BE2C (cell line): ENCODE data around the gene COL24A1.

ENCODE experiments used
- DNase-seq: peaks from one replicate; pipeline ENCODE4 v3.0.0-alpha.2; 2020
- H3K27me3 ChIP-seq: fragments of 250-450 bp; sonication (Bioruptor Pico); 2 replicates; pipeline ENCODE4 v1.5.1; 2020; ENCODE audit warnings: mild to moderate bottlenecking
- H3K36me3 ChIP-seq: fragments of 250-450 bp; sonication (Bioruptor Pico); 2 replicates; pipeline ENCODE4 v1.5.1; 2020; ENCODE audit warnings: mild to moderate bottlenecking
- H3K4me1 ChIP-seq: fragments of 250-450 bp; sonication (Bioruptor Pico); 2 replicates; pipeline ENCODE4 v1.5.1; 2020
- H3K4me3 ChIP-seq: 2 replicates; pipeline ENCODE4 v1.5.1; 2011; ENCODE audit warnings: low read depth, low read length
- H3K9me3 ChIP-seq: fragments of 250-450 bp; sonication (Bioruptor Pico); 2 replicates; pipeline ENCODE4 v1.5.1; 2020
- TF ChIP-seq, protein P1 (sequence below): IDR thresholded peaks from 2 replicates; pipeline ENCODE4 v1.5.1; 2012; ENCODE audit warnings: mild to moderate bottlenecking, low read depth, low read length

Gene COL24A1

DNA sequence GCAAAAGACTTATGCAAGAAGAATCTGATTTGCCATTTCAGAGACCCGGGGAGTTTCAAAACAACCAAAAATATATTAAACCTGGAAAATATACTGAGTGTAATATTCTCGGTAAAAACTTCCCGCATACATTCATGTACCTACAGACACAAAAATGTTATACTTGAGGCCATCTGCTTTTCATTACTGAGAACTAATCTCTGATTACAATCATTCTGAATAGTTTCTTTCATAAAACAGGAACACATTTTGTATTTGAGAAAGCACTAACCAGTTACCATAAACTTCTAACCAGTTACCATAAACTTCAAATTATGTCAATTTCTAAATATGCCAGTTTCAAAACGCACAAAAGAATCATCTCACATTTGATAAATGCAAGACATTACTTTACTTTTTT lies 456.1 kb downstream of the COL24A1 start:
- Histone ChIP-seq H3K9me3 (no peaks in the 10 kb centered on the region), H3K4me1 (no peaks in the 10 kb centered on the region)

DNA sequence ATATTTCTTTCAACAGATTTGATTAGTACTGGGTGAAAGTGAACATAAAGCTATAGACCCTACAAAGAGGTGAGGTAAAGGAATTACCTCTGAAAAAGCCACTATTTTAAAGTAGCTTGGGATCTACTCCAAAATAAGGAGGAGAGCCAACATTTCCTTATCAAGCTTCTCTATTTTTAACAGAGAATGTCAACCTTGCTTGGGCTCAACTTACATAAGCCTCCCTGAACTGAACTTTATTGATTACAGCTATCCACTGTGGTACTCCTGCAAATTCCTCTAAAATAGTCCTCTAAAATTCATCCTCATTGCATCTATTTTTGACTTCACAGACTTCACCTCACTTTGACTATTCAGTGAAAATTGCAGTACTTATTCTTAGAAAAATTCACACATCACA lies 458.7 kb downstream of the COL24A1 start:
- DNase-seq, result no peak
- H3K27me3 ChIP-seq, result no peaks in the 10 kb centered on the region
- H3K36me3 ChIP-seq, result no peaks in the 10 kb centered on the region
- H3K9me3 ChIP-seq, result no peaks in the 10 kb centered on the region
- TF ChIP-seq, protein P1, sequence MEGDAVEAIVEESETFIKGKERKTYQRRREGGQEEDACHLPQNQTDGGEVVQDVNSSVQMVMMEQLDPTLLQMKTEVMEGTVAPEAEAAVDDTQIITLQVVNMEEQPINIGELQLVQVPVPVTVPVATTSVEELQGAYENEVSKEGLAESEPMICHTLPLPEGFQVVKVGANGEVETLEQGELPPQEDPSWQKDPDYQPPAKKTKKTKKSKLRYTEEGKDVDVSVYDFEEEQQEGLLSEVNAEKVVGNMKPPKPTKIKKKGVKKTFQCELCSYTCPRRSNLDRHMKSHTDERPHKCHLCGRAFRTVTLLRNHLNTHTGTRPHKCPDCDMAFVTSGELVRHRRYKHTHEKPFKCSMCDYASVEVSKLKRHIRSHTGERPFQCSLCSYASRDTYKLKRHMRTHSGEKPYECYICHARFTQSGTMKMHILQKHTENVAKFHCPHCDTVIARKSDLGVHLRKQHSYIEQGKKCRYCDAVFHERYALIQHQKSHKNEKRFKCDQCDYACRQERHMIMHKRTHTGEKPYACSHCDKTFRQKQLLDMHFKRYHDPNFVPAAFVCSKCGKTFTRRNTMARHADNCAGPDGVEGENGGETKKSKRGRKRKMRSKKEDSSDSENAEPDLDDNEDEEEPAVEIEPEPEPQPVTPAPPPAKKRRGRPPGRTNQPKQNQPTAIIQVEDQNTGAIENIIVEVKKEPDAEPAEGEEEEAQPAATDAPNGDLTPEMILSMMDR, result no peak
- H3K4me1 ChIP-seq, result no peaks in the 10 kb centered on the region
- no peak overlapping the region for H3K4me3 ChIP-seq

More for the DNA sequence above, 456.1 kb downstream of the COL24A1 start:
- Histone ChIP-seq H3K4me3 (no peak overlapping the region), H3K27me3 (no peaks in the 10 kb centered on the region), H3K36me3 (no peaks in the 10 kb centered on the region)
- DNase-seq, result no peak
- TF ChIP-seq, protein P1, result no peak

DNA sequence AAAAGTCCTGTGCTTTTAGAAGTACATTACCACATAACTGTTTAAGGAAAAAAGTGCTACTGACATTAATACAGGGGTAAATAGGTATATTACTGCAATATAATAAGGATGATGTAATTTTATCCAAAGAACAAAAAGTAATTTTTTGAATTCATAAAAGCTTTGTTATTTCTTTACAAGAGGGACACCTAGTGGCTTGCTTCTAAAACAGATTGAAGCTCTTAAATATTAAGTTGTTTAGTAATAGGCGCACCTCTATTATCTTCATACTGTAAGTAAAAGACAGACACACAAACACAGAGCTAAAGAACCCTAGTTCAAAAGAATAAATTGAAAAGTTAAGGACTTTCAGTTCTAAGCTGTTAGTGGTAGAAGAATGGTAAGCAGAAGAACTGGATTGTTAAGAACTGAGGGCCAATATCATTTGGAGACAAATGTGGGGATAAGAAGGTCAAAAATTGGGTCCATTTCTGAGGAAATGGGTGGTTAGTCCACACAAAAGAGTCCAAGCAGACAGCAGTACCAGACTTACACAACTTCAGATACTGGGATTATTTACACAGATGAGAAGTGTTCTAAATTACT lies 463.8 kb downstream of the COL24A1 start:
- DNase-seq, result no peak

DNA sequence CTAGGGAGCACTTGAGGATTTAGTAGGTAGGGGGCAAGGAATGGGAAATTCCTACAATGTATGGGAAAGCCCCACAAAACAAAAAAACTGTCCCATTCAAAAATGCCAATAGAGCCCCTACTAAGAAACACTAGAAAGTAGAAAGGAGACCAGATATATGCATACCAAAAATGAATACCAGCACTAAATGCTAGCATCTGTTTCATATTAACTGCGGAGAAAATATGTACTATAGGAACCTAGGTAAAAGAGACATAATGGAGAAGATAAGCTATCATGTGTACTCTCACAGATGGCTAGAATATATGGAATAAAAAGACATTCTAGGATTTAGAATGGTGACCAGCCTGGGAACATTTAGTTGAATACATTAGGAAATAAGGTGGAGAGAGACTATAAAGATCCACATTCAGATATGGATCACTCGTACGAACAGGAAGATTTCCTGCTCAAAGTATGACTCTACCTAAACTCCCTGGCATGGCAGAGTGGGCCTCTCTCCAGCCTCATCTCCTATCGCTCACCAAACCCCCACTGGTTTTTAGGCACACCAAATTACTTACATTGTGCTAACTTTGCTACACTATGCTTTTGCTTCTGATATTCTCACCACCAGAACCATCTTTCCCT lies 466.7 kb downstream of the COL24A1 start:
- no peaks in the 10 kb centered on the region for H3K27me3 ChIP-seq
- H3K4me1 ChIP-seq, result no peaks in the 10 kb centered on the region
- no peak for DNase-seq
- TF ChIP-seq, protein P1, result no peak
- H3K9me3 ChIP-seq, result no peaks in the 10 kb centered on the region
- no peak overlapping the region for H3K4me3 ChIP-seq
- H3K36me3 ChIP-seq, result no peaks in the 10 kb centered on the region

More for the DNA sequence above, 463.8 kb downstream of the COL24A1 start:
- H3K9me3 ChIP-seq, result no peaks in the 10 kb centered on the region
- no peak overlapping the region for H3K4me3 ChIP-seq
- no peaks in the 10 kb centered on the region for H3K4me1 ChIP-seq
- H3K27me3 ChIP-seq, result no peaks in the 10 kb centered on the region
- H3K36me3 ChIP-seq, result no peaks in the 10 kb centered on the region
- TF ChIP-seq, protein P1, result no peak

DNA sequence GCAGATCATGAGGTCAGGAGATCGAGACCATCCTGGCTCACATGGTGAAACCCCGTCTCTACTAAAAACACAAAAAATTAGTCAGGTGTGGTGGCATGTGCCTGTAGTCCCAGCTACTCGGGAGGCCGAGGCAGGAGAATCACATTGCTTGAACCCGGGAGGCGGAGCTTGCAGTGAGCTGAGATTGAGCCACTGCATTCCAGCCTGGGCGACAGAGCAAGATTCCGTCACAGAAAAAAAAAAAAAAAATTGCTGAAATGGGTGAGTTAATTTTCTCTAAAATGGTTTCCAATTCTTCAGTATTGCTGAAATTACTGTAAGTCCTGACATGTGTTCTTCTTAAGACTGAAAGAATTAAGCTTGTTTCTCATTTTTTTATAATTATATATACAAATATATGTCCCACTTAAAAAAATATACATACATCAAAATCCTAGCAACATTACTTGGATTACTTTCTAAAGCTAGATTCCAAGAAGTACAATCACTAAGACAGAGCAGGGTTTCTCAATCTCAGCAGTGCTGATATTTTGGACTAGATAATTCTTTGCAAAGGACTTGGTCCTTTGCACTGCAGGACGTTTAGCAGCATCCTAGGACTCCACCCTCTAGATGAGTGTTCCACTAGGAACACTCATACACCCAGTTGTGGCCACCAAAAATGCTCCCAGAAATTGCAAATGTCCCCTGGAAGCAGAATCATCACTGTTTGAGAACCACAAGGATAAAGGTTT lies 473.1 kb downstream of the COL24A1 start:
- Histone ChIP-seq H3K9me3 (no peaks in the 10 kb centered on the region), H3K4me1 (no peaks in the 10 kb centered on the region), H3K4me3 (no peak overlapping the region), H3K36me3 (no peaks in the 10 kb centered on the region), H3K27me3 (no peaks in the 10 kb centered on the region)
- DNase-seq, result no peak
- TF ChIP-seq, protein P1, result no peak

DNA sequence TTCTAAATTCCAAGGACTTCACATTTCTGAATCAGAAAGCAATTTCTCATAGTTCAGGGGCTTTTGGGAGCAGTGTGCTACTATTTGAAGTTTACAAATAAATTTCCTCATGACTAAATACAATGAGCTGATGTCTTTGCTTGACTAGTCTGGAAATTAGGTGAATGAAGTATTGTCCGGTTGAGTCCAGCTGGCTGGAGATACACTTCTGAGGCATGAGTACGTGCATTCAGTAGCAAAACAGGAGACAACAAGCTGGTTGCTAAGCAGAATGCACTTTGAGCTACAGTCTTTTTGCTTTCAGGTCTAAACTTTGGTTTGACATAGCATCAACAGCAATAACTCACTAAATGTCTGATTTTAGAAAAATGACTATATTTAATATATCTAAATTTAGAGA lies 475.5 kb downstream of the COL24A1 start:
- Histone ChIP-seq H3K27me3 (no peaks in the 10 kb centered on the region), H3K4me1 (no peaks in the 10 kb centered on the region), H3K4me3 (no peak overlapping the region), H3K9me3 (no peaks in the 10 kb centered on the region), H3K36me3 (no peaks in the 10 kb centered on the region)
- TF ChIP-seq, protein P1, result no peak
- no peak for DNase-seq
